Measurements from ENCODE around the gene FAF1. TPM values are rescaled to one million over a fixed set of nuclear protein-coding genes. Genes with fewer than 3 reads are reported as not detected.

The FAF1 gene
- total RNA-seq, 1 experiment from 2014 or later: 73.2 TPM

GRCh38 chr1:50775740-50776139 is 184.3 kb downstream of the FAF1 start:
- RAD21 ChIA-PET (ENCODE audit: low non-redundant PET in 1 of 2, low total read pairs in 2 of 2, uncharacterized antibody in 2 of 2, unreplicated experiment in 2 of 2): interaction anchor here in 1 of 2 experiments (1.5 kb wide), 1 partner anchor 414 kb away, joined by 4 read pairs; no protein-coding TSS in a partner anchor
- Histone ChIP-seq H3K27ac (ENCODE audit: low read depth, low read length) (no peak overlapping the region), H3K9me2 (ENCODE audit: insufficient read depth) (no peaks in the 10 kb centered on the region), H4K20me1 (ENCODE audit: insufficient read depth) (peaks cover 9% of the 10 kb centered on the region; the same call in 1 of the 2 replicates), H3K4me2 (ENCODE audit: low read length) (no peak overlapping the region), H2AFZ (ENCODE audit: low read depth, low read length, poor library complexity, severe bottlenecking) (no peak overlapping the region), H3K9ac (ENCODE audit: low read length) (no peak overlapping the region), H3K9me3 (ENCODE audit: control insufficient read depth in 1 of 2, insufficient read depth in 1 of 2, low read depth in 1 of 2, low read length in 2 of 2) (no peaks in the 10 kb centered on the region), H3K27me3 (ENCODE audit: insufficient read depth, low read length) (no peaks in the 10 kb centered on the region), H3K4me1 (ENCODE audit: control insufficient read depth in 1 of 2, insufficient read depth in 2 of 2, low read length in 2 of 2) (no peaks in the 10 kb centered on the region), H3K4me3 (replicated peaks in 1 of 2; ENCODE audit: low read depth in 1 of 2, low read length in 2 of 2) (no peak overlapping the region), H3K79me2 (ENCODE audit: insufficient read depth, low read length) (peaks cover 30% of the 10 kb centered on the region; the same call in 1 of the 2 replicates), H3K36me3 (ENCODE audit: control insufficient read depth in 1 of 2, insufficient read depth in 2 of 2, low read length in 2 of 2) (0 out of 4 replicates have a peak, but pooled peaks cover 0 to 8% of the 10 kb centered on the region in 2 experiments)
- CTCF ChIA-PET: interaction anchor here (0.5 to 3.0 kb wide), 6 partner anchors 8 to 954 kb away, joined by 3 to 36 read pairs (median 8); no protein-coding TSS in a partner anchor
- ATAC-seq (no peak), DNase-seq (ENCODE audit: low read depth, low spot score) (no peak)
- POLR2A ChIA-PET: no interaction called here
- TF ChIP-seq SP1 (IDR thresholded peaks at IDR 0.05; ENCODE audit: low read depth) (no peak), SRF (IDR thresholded peaks at IDR 0.05; ENCODE audit: low read depth) (no peak), CTCF (IDR thresholded peaks at IDR 0.05 in 2 of 3, conservative IDR thresholded peaks at IDR 0.05 in 1 of 3; ENCODE audit: borderline replicate concordance in 1 of 3, insufficient read depth in 1 of 3, low read depth in 2 of 3, low read length in 2 of 3) (no peak), EZH2 (IDR thresholded peaks at IDR 0.05) (no peak), EZH2phosphoT487 (IDR thresholded peaks at IDR 0.05; ENCODE audit: borderline replicate concordance) (no peak), POLR2A (IDR thresholded peaks at IDR 0.05; ENCODE audit: borderline replicate concordance, extremely low read depth, insufficient read depth, insufficient read length) (no peak), FOSL1 (IDR thresholded peaks at IDR 0.05; ENCODE audit: low read depth) (no peak), ZFX (IDR thresholded peaks at IDR 0.05) (no peak), EGR1 (IDR thresholded peaks at IDR 0.05; ENCODE audit: low read depth) (no peak), POLR2AphosphoS5 (IDR thresholded peaks at IDR 0.05; ENCODE audit: low read depth, low read length) (no peak), CBX3 (IDR thresholded peaks at IDR 0.05; ENCODE audit: low read depth) (no peak)
- TF ChIP-seq, protein P1, sequence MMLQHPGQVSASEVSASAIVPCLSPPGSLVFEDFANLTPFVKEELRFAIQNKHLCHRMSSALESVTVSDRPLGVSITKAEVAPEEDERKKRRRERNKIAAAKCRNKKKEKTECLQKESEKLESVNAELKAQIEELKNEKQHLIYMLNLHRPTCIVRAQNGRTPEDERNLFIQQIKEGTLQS (IDR thresholded peaks at IDR 0.05): no peak
- BruUV-seq (replicated peaks): no TSS peak
- intact Hi-C loops (cut with micrococcal nuclease): loop anchor here (1.0 to 5.0 kb wide), 3 partner anchors 154 to 414 kb away; no protein-coding TSS in a partner anchor
